ENCODE data around the gene GOLGA6L2. TPM values are rescaled to one million over a fixed set of nuclear protein-coding genes. Genes with fewer than 3 reads are reported as not detected.
A peak's percentile ranks its signal among the peaks of the same experiment; 100 is the strongest.
"Not testable (repeated sequence)": the region's sequence is repeated elsewhere in the genome, so short reads cannot be mapped to it uniquely, and the experiment has no call there.

Gene GOLGA6L2
- total RNA-seq, 1 experiment from 2014 or later, result not detected

DNA sequence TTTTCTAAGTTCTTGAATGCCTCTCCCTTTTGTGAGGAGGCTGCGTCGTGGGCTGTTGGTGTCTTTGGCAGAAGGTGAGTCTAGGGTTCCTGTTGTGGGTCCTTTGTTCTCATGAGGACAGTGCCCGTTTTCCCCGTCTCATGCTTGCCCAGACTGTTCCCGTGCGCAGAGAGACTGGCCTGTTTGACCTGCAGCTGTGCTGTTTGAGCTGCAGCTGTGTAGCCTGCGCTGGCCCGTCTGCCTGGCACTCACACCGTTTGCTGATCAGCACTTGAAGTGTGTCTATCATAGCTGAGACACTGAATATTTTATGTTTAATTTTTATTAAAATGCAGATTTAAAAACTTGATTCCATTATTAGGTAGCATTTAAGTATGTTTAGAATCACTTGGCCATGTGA lies 9.9 kb downstream of the GOLGA6L2 start:
- in situ Hi-C loops (cut with HindIII; ENCODE audit: low pct_unique_long_range_greater_than_20kb, low sequenced_read_pairs), result no loop called here
- no peak for DNase-seq (ENCODE audit: low read depth)

DNA sequence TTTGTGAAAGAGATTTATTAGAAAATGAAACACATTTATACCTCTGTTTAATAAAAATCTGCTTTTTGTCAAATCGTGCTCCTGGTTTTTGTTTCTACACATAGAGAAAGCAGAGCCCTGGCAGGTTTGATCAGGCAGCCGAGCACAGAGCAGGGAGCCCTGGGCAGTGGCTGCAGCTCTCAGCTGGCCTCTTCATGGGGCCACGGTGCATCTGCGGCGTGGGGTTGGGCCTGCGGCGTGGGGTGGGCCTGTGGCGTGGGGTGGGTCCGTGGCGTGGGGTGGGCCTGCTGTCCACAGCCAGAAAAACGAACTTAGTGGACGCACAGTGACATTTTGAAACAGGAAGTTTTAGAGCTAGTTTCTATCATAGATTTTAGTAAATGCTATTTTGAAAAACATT lies 10.6 kb downstream of the GOLGA6L2 start:
- in situ Hi-C loops (cut with HindIII; ENCODE audit: low pct_unique_long_range_greater_than_20kb, low sequenced_read_pairs), result no loop called here
- no peak for DNase-seq (ENCODE audit: low read depth)

DNA sequence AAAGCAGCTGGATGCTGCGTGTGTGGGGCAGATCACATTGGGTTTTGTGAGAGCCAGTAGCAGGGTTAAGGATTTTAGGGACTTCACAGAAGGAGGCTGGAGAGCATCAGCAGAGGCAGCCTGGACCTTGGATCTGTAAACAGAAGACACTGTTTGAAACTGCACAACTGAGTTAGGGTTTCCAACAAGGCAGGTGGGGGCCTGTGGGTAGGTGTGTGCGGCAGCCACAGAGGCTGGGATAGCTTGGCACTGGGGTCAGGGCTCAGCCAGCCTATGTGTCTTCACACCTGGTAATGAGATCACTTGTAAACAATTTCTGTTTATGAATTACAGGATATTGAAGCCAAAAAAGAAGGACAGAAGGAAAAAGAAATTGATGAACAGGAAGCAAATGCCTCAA lies 12.3 kb downstream of the GOLGA6L2 start:
- in situ Hi-C loops (cut with HindIII; ENCODE audit: low pct_unique_long_range_greater_than_20kb, low sequenced_read_pairs); DNase-seq (ENCODE audit: low read depth): not testable (repeated sequence)

DNA sequence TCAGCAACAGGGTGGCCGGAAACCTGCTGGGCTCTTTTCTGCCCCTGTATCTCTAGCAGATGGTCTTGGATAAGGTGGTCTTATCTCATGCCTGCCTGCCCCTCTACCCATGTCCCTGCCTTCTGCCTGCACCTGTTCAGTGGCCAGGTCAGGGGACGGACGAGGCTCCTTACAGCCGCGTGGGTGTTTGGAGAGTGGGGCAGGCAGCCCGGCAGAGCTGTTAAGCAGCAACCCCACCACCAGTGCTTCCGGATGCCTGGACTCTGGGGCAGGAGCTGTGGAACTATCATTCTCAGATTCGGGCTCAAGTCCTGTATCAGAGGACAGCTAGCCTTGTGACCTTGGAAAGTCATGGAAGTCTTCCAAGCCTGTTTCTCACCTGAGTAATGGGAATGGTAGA lies 21.7 kb downstream of the GOLGA6L2 start:
- DNase-seq (ENCODE audit: low read depth); in situ Hi-C loops (cut with HindIII; ENCODE audit: low pct_unique_long_range_greater_than_20kb, low sequenced_read_pairs): not testable (repeated sequence)

DNA sequence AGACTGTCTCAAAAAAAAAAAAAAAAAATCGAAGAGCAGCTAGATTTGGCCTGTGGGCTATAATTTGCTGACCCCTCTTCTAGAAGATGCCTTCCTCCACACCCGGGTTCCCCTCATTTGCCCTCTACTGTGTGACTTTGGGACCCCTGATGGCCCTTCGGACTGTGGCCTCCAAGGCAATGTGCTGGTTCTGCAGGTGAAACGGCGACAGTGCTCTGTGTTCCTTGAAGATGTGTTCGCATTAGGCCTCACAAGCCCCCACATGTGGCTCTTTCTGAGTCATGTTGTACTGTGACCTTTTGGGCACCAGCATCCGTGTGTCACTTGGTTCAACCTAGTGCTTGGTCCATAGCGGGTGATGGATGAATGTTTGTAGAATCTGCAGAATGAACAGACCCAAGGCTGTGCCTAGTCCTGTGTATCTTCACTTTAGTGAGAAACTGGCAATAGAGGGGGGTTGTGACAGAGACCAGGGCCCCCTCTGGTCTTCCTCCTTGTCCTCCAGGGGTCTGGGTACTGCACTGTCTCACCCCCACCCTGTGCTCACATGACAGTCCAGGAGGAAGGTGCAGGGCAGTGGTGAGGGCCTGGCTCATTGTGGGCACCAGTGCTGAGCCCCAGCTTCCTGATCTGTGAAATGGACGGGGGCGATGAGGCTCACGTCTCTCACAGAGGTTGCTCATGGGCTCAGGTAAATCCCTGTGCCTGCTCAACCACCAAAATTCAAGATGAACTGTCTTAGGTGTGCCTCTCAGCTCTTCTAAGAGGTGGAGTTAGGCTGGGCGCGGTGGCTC lies 22.7 kb downstream of the GOLGA6L2 start:
- in situ Hi-C loops (cut with HindIII; ENCODE audit: low pct_unique_long_range_greater_than_20kb, low sequenced_read_pairs), result no loop called here
- no peak for DNase-seq (ENCODE audit: low read depth)

DNA sequence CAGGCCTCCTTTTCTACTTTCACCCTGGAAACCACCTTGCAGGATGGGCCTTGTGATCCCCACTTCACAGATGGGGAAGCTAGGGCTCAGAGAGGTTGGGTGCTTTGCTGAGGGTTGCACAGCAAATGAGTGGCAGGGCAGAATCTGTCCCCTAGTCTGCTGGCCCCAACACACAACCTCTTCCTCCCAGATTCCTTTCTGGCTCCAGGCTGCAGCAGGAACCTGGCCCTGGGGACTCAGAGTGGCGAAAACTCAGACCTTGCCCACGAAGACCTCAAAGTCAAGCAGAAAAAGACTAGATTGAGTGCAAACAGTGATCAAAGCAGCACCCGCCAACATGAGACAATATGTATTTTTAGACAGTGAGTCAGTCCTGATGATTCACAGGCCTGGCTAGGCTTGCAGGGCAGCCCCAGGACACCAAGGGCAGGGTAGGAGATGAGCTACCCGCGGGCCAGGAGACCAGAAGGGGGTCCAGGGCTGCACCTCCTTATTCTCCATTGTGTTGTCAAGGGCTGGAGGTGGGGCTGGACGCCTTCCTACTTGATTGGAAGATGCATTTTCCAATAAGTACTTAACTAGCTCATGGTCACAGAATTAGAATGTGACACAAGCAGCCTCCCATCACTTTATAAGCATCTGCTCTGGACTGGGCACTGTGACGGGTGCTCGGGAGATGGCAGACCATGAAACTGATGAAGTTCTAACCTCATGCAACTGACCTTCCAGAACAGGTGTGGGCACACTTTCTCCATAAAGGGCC lies 23.9 kb downstream of the GOLGA6L2 start:
- in situ Hi-C loops (cut with HindIII; ENCODE audit: low pct_unique_long_range_greater_than_20kb, low sequenced_read_pairs), result no loop called here
- DNase-seq (ENCODE audit: low read depth), result peak; percentile 64

DNA sequence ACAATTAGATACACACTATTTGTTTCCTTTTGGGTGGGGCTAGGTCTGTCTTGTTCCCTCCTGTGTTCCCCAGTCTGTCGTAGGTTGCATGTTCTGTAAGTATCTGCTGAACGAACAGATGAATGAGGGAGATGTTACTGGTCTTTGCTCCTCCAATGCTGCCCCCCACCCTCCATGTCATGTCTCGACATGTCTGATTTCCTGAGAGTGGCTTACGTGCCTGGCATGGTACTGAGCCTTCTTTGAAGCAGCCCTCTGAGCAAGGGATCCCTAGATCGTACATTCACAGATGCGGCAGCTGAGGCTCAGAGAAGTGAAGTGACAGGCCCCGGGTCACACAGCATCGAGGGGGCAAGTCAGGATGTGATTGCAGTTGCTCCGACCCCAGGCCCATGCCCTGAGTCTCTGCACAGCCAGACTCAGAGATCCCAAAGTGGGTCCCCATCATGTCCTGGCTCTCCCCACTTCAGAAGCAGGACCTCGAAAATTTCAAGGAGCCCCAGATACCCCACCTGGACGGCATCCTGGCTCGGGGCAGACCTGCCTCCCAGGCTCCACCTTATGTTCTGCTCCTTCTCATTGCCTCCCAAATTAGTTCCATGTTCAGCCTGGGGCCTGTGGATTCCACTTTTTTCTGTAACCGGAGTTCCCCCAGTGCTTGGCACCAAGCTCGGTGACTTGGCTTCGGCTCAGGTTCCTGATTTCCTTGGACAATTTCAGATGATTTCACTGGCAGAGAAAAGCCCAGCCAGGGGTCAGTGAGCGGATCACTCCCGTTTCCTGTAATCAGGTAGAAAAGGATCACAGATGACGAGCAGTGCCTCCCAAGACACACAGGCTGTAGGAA lies 24.7 kb downstream of the GOLGA6L2 start:
- in situ Hi-C loops (cut with HindIII; ENCODE audit: low pct_unique_long_range_greater_than_20kb, low sequenced_read_pairs), result no loop called here
- peak; percentile 73 for DNase-seq (ENCODE audit: low read depth)

DNA sequence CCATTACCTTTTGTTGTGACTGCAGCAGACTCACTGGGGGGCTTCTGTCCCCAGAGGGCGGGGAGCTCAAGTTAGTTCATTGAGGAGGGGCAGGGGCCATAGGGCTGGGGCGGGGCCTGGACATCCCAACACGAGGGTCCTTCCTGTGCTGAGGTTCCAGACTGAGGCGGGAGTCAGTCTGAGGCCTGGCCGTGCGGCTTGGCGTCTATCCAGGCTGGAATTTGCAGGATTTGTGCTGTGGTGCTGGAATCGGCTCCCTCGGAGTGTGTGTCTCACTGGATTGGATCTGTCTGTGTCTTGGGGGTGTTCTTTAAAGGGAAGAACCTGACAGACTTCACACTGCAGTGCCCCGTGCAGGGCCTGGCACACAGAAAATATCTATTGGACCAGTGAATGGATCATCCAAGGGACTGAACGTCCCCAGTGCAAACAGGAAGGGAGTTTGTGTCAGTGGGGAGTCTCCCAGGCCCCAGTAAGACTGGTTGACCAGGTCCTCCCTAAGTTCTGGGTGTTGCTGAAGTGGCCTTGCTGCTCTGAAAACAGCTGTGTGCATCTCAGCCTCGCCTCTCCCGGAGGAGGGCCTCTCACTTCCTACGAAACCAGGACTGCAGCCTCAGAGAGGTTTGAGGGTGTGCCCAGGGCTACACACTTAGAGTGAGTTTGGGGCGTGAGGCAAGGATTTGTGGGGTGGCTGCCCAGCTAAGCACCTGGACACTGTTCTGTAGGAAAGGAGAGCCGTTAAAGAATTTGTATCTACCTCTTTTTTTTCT lies 26.1 kb downstream of the GOLGA6L2 start:
- in situ Hi-C loops (cut with HindIII; ENCODE audit: low pct_unique_long_range_greater_than_20kb, low sequenced_read_pairs), result no loop called here
- no peak for DNase-seq (ENCODE audit: low read depth)

DNA sequence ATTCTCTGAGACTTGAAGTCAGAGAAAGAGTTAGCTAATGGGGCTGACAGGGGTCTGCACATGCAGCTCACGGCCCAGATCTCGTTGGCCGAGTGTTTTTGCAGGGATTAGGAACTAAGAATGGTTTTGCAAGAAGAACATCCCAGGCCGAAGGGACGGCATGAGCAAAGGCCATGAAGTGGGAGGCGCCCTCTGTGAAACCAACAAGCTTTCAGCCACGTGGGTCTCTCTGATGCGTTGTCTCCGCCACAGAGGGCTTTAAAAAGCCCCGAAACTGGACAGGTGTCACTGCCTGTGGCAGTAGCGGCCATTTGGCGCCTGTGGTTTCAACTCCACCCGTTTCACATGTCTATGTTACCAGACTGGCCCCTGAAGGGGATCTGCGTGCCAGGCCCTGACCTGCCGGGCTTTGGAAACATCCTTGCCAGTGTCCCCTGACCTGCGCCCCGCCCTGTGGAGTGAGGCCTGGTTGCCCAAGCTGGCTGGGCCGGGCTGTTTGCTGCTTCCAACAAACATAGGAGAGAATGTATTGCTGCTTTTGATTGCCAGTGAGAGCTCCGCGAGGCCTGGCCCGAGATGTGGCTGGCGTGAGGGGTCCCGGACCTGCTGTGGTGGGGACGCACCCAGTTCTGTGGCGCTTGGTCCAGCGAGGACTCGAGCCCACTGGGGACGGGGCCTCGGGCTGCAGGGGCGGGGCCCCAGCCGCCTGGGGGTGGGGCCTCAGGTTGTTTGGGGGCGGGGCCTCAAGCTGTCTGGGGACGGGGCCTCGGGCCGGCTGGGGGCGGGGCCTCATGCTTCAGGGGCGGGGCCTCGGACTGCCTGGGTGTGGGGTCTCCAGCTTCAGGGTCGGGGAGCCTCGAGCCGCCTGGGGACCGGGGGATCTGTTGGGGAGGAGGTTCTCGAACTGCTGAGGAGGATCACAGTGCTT lies 30.4 kb downstream of the GOLGA6L2 start:
- no peak for DNase-seq (ENCODE audit: low read depth)
- in situ Hi-C loops (cut with HindIII; ENCODE audit: low pct_unique_long_range_greater_than_20kb, low sequenced_read_pairs), result no loop called here

DNA sequence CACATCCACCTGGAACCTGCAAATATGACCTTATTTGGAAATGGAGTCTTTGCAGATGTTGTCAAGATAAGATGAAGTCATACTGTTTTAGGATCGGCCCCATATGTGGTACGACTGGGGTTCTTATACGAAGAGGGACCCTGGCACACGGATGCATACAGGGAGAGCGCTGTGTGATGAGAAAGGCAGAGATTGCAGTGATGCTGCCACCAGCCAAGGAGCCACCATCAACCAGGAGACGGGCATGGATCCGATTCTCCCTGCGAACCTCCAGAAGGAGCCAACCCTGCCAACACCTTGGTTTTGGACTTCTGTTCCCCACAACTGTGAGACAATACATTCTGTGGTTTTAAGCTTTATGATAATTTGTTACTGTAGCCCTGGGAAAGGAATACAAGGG lies 31.2 kb downstream of the GOLGA6L2 start:
- in situ Hi-C loops (cut with HindIII; ENCODE audit: low pct_unique_long_range_greater_than_20kb, low sequenced_read_pairs); DNase-seq (ENCODE audit: low read depth): not testable (repeated sequence)

DNA sequence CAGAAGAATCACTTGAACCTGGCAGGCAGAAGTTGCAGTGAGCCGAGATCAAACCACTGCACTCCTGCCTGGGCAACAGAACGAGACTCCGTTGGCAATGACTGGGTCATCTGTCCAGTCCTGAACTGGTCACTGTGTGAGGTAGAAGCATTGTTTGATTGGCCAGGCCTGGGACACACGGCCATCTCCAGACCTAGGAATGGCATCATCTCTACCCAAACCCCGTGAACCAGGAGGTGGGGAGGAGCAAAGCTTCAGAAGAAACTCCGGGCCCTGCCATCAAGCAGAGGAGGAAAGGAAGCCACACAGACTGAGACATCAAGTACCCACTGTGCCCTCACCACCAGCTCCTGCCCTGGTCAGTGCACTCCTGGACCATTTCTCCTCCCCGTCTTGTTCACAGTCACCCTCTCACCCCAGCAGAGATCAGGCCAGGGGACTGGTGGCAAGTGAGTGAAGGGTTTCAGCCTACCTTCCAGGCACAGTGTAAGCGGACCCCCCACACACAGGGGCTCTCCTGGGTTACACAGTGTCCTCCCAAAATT lies 31.6 kb downstream of the GOLGA6L2 start:
- in situ Hi-C loops (cut with HindIII; ENCODE audit: low pct_unique_long_range_greater_than_20kb, low sequenced_read_pairs), result no loop called here

DNA sequence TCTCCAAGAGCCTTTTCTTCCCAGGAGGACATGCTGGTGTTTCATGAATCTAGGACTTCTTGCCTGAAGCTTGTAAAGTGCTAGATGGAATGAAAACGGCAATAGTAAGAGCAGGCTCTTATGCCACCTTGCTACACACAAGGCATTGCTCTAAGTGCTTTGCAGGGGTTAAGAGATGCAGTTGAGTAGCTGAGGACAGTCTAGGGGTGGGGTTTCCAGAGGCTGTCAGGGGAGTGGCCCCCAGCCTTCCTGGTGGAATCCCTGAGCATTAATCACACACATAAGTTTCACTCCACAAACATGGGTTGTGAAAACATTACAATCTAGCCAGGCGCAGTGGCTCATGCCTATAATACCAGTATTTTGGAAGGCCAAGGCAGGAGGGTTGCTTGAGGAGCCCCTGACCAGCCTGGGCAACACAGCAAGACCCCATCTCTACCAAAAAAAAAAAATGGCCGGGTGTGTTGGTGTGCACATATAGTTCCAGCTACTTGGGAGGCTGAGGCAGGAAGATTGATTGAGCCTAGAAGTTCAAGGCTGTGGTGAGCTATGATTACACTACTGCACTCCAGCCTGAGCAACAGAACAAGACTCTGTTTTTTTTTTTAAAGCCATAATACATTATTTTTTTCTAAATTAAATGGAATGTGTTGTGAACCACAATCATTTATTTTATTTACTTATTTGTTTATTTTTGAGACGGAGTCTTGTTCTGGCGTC lies 34.0 kb downstream of the GOLGA6L2 start:
- in situ Hi-C loops (cut with HindIII; ENCODE audit: low pct_unique_long_range_greater_than_20kb, low sequenced_read_pairs), result not testable (repeated sequence)
- DNase-seq (ENCODE audit: low read depth), result peak; percentile 53

More for the DNA sequence above, 31.6 kb downstream of the GOLGA6L2 start:
- no peak for DNase-seq (ENCODE audit: low read depth)

DNA sequence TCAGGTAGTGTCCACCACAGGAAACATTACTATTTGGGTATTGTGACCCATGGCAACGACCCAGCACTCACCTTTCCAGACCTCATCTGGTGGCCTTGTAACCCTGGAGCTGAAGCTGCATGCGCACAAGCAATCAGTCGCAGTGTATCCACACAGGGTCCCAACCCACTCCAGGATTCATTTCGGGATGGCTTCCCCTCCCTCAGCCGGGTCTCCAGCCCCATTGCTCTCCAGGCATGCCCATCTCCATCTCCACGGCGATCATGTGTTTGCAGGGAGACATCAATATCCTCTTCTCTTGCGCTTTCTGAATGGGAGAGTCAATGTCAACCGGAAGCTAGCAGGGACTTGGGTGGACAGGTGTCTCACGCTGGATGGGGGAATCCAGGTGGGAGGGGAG lies 35.2 kb downstream of the GOLGA6L2 start:
- no peak for DNase-seq (ENCODE audit: low read depth)
- in situ Hi-C loops (cut with HindIII; ENCODE audit: low pct_unique_long_range_greater_than_20kb, low sequenced_read_pairs), result no loop called here

DNA sequence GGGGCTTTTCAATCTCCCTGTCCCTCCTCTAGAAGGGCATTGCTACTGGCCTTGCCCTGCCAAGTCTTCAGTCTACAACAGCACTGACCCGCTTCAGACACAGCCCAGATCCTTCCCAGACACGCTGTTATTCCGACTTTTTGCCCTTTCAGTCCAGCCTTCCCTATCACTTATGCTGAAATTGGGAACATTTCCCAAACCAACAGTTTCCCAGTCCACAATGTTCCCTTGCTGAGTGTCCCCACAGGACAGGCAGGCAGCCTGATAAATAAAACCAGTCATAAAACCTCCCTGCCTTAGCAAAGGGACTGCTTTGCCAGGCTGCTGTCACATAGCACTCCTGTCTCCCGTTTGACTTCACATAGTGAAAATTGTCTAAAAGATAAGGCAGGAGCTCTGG lies 43.5 kb downstream of the GOLGA6L2 start:
- in situ Hi-C loops (cut with HindIII; ENCODE audit: low pct_unique_long_range_greater_than_20kb, low sequenced_read_pairs), result no loop called here
- DNase-seq (ENCODE audit: low read depth), result no peak

DNA sequence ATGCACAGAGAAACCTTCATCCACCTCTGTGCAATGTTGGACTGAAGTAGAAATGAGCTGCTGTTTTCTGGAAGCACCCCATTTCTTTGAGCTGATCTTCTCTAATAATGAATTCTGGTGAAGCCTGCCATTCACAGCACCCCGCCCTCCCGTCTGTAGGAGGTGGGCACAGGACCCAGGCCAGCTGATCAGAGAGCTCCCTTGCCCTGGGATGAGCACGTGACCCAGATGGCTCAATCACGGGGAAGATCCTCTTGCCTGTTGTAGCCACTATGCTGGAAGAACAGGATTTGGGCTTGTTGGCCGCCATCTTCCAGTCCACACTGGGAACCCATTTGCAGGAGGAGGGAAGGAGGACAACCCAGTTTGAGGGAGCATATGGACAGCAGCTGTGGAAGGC lies 44.5 kb downstream of the GOLGA6L2 start:
- no peak for DNase-seq (ENCODE audit: low read depth)
- in situ Hi-C loops (cut with HindIII; ENCODE audit: low pct_unique_long_range_greater_than_20kb, low sequenced_read_pairs), result no loop called here

DNA sequence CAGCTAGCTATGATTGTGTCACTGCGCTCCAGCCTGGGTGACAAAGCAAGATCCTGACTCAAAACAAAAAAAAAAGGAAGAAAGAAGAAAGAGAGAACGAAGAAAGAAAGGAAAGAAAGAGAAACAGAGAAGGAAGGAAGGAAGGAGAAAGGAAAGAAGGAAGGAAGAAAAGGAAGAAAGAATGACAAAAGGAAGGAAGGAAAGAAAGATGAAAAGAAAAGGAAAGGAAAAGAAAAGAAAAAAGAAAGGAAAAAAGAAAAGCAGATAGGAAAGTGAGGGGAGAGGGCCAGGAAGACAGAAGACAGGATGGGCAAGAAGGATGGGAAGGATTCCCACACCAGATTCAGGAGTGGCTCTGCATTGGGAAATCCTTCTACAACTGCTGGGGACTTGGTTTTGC lies 44.9 kb downstream of the GOLGA6L2 start:
- in situ Hi-C loops (cut with HindIII; ENCODE audit: low pct_unique_long_range_greater_than_20kb, low sequenced_read_pairs), result no loop called here
- DNase-seq (ENCODE audit: low read depth), result no peak

All from Caki2 (cell line).